Adipocyte (in vitro differentiated cells): ENCODE measurements around the gene MAD2L1.
"Not testable (repeated sequence)": the region's sequence is repeated elsewhere in the genome, so short reads cannot be mapped to it uniquely, and the experiment has no call there.

Experiments
- DNase-seq: peaks from one replicate; pipeline ENCODE4 v3.0.0-alpha.2; 2015; ENCODE audit warnings: low read depth
- H3K27me3 ChIP-seq: replicated peaks from 2 replicates; pipeline ENCODE4 v1.7.0; 2013; ENCODE audit warnings: mild to moderate bottlenecking, low read length, moderate library complexity; ENCODE audit not compliant: control insufficient read depth, insufficient read depth
- H3K36me3 ChIP-seq: 2 replicates; pipeline ENCODE4 v1.7.0; 2013; ENCODE audit warnings: low read length, mild to moderate bottlenecking, moderate library complexity; ENCODE audit not compliant: control insufficient read depth, insufficient read depth, severe bottlenecking
- H3K4me1 ChIP-seq: 2 replicates; pipeline ENCODE4 v1.7.0; 2013; ENCODE audit warnings: mild to moderate bottlenecking, low read length, moderate library complexity; ENCODE audit not compliant: control insufficient read depth, insufficient read depth
- H3K4me3 ChIP-seq: 2 replicates; pipeline ENCODE4 v1.7.0; 2013; ENCODE audit warnings: mild to moderate bottlenecking, low read length, moderate library complexity
- H3K9ac ChIP-seq: 2 replicates; pipeline ENCODE4 v1.7.0; 2013; ENCODE audit warnings: mild to moderate bottlenecking, low read length, moderate library complexity
- H3K9me3 ChIP-seq: 2 replicates; pipeline ENCODE4 v1.7.0; 2013; ENCODE audit warnings: mild to moderate bottlenecking, low read length, moderate library complexity; ENCODE audit not compliant: control insufficient read depth

The MAD2L1 gene

GRCh38 chr4:120066517-120067340, at the start of gene MAD2L1:
TSS of gene MAD2L1 (minus strand) at chr4:120066848. CDS start at chr4:120066734, 114 bp downstream.
- Histone ChIP-seq H3K9me3 (no peaks in the 10 kb centered on the region), H3K4me3 (peak within 1 kb of the TSS; percentile 87), H3K27me3 (no peaks in the 10 kb centered on the region), H3K4me1 (peaks cover 26% of the 10 kb centered on the region), H3K9ac (peak within 1 kb of the TSS; percentile 93), H3K36me3 (no peaks in the 10 kb centered on the region)
- peak; percentile 100 for DNase-seq

- DNase-seq = no peak
- no peak overlapping the region for H3K9ac ChIP-seq
- H3K9me3 ChIP-seq = no peaks in the 10 kb centered on the region
- H3K36me3 ChIP-seq = no peaks in the 10 kb centered on the region
- H3K27me3 ChIP-seq = no peaks in the 10 kb centered on the region
- no peak overlapping the region for H3K4me3 ChIP-seq
- no peaks in the 10 kb centered on the region for H3K4me1 ChIP-seq
Observed at GRCh38 chr4:120111745-120112144, 45.1 kb upstream of the MAD2L1 start.

- H3K9me3 ChIP-seq = no peaks in the 10 kb centered on the region
- no peaks in the 10 kb centered on the region for H3K27me3 ChIP-seq
- H3K9ac ChIP-seq = no peak overlapping the region
- H3K4me1 ChIP-seq = no peaks in the 10 kb centered on the region
- no peaks in the 10 kb centered on the region for H3K36me3 ChIP-seq
- H3K4me3 ChIP-seq = no peak overlapping the region
- DNase-seq = no peak
Observed at GRCh38 chr4:120109406-120109805, 42.8 kb upstream of the MAD2L1 start.

GRCh38 chr4:120105472-120105871, 38.8 kb upstream of the MAD2L1 start:
- Histone ChIP-seq H3K9ac (no peak overlapping the region), H3K4me3 (no peak overlapping the region), H3K27me3 (no peaks in the 10 kb centered on the region), H3K9me3 (no peaks in the 10 kb centered on the region), H3K4me1 (no peaks in the 10 kb centered on the region), H3K36me3 (no peaks in the 10 kb centered on the region)
- no peak for DNase-seq

- Histone ChIP-seq H3K4me3 (no peak overlapping the region), H3K9ac (no peak overlapping the region), H3K27me3 (no peaks in the 10 kb centered on the region), H3K9me3 (no peaks in the 10 kb centered on the region), H3K4me1 (no peaks in the 10 kb centered on the region), H3K36me3 (no peaks in the 10 kb centered on the region)
- peak; percentile 40 for DNase-seq
Observed at GRCh38 chr4:120096508-120097297, 30.1 kb upstream of the MAD2L1 start.

GRCh38 chr4:120088507-120088906, 21.9 kb upstream of the MAD2L1 start:
- H3K27me3 ChIP-seq = no peaks in the 10 kb centered on the region
- no peak overlapping the region for H3K4me3 ChIP-seq
- H3K9ac ChIP-seq = no peak overlapping the region
- H3K4me1 ChIP-seq = no peaks in the 10 kb centered on the region
- no peaks in the 10 kb centered on the region for H3K36me3 ChIP-seq
- DNase-seq = no peak
- H3K9me3 ChIP-seq = no peaks in the 10 kb centered on the region

- H3K9me3 ChIP-seq, DNase-seq, H3K4me3 ChIP-seq, H3K4me1 ChIP-seq, H3K9ac ChIP-seq, H3K27me3 ChIP-seq, H3K36me3 ChIP-seq: not testable (repeated sequence)
Observed at GRCh38 chr4:120088066-120088465, 21.4 kb upstream of the MAD2L1 start.

- peak; percentile 23 for DNase-seq
- no peaks in the 10 kb centered on the region for H3K27me3 ChIP-seq
- H3K4me1 ChIP-seq = no peaks in the 10 kb centered on the region
- H3K9ac ChIP-seq = no peak overlapping the region
- H3K36me3 ChIP-seq = no peaks in the 10 kb centered on the region
- H3K4me3 ChIP-seq = no peak overlapping the region
- no peaks in the 10 kb centered on the region for H3K9me3 ChIP-seq
Observed at GRCh38 chr4:120085705-120086104, 19.1 kb upstream of the MAD2L1 start.

GRCh38 chr4:120084327-120084726, 17.7 kb upstream of the MAD2L1 start:
- no peaks in the 10 kb centered on the region for H3K36me3 ChIP-seq
- H3K4me1 ChIP-seq = no peaks in the 10 kb centered on the region
- no peaks in the 10 kb centered on the region for H3K27me3 ChIP-seq
- H3K9ac ChIP-seq = no peak overlapping the region
- no peaks in the 10 kb centered on the region for H3K9me3 ChIP-seq
- H3K4me3 ChIP-seq = no peak overlapping the region
- DNase-seq = no peak

GRCh38 chr4:120083152-120083551, 16.5 kb upstream of the MAD2L1 start:
- Histone ChIP-seq H3K4me3 (no peak overlapping the region), H3K27me3 (no peaks in the 10 kb centered on the region), H3K9me3 (no peaks in the 10 kb centered on the region), H3K4me1 (peaks cover 2% of the 10 kb centered on the region), H3K36me3 (no peaks in the 10 kb centered on the region), H3K9ac (no peak overlapping the region)
- no peak for DNase-seq

GRCh38 chr4:120082251-120082650, 15.6 kb upstream of the MAD2L1 start:
- no peak for DNase-seq
- no peaks in the 10 kb centered on the region for H3K9me3 ChIP-seq
- H3K4me1 ChIP-seq = peaks cover 2% of the 10 kb centered on the region
- H3K27me3 ChIP-seq = no peaks in the 10 kb centered on the region
- H3K9ac ChIP-seq = no peak overlapping the region
- H3K4me3 ChIP-seq = no peak overlapping the region
- no peaks in the 10 kb centered on the region for H3K36me3 ChIP-seq
